H1 (cell line): ENCODE data around the gene ACTR3C. TPM values are rescaled to one million over a fixed set of nuclear protein-coding genes. Genes with fewer than 3 reads are reported as not detected.

ENCODE experiments used
- CTCF ChIA-PET: fragments of 300-600 bp; sonication (Branson Sonifier 250); formaldehyde crosslinking; loops from one replicate; lab custom pipeline; 2021; ENCODE audit not compliant: partially characterized antibody; lab: Charles Lee
- POLR2A ChIA-PET: fragments of 300-600 bp; sonication (Branson Sonifier 250); formaldehyde crosslinking; loops from one replicate; lab custom pipeline; 2021; ENCODE audit warnings: inconsistent platforms; ENCODE audit not compliant: partially characterized antibody; lab: Charles Lee
- DNase-seq, 2 experiments: peaks; one replicate each; pipeline versions ENCODE4 v3.0.0 to v3.0.0-alpha.2; 2010 to 2022; ENCODE audit warnings: low spot score in 2 of 2, low read depth in 1 of 2, mixed read lengths in 1 of 2
- FAIRE-seq: peaks from 2 replicates; lab custom pipeline; 2011; peaks lifted over from hg19 to GRCh38; lab: Jason Lieb, UNC
- H2AFZ ChIP-seq: 2 replicates; pipeline ENCODE4 v1.8.1; 2012; ENCODE audit warnings: low read length, inconsistent platforms
- H2AK5ac ChIP-seq: 2 replicates; pipeline ENCODE4 v1.6.1; 2013; ENCODE audit warnings: low read depth, low read length
- H2BK120ac ChIP-seq: replicated peaks from 2 replicates; pipeline ENCODE3; 2013; ENCODE audit warnings: low read depth, low read length, inconsistent platforms
- H2BK12ac ChIP-seq: 2 replicates; pipeline ENCODE4 v1.6.1; 2013; ENCODE audit warnings: low read depth, low read length
- H2BK15ac ChIP-seq: 2 replicates; pipeline ENCODE4 v1.6.1; 2013; ENCODE audit warnings: low read length
- H2BK20ac ChIP-seq: 2 replicates; pipeline ENCODE4 v1.6.1; 2013; ENCODE audit warnings: low read length
- H2BK5ac ChIP-seq: 2 replicates; pipeline ENCODE4 v1.6.1; 2013; ENCODE audit warnings: low read depth, low read length
- H3K14ac ChIP-seq: 2 replicates; pipeline ENCODE4 v1.6.1; 2013; ENCODE audit warnings: inconsistent platforms; ENCODE audit not compliant: insufficient read length
- H3K18ac ChIP-seq: 2 replicates; pipeline ENCODE4 v1.6.1; 2013; ENCODE audit warnings: low read length; ENCODE audit errors: extremely low read depth
- H3K23ac ChIP-seq: 2 replicates; pipeline ENCODE4 v1.6.1; 2013; ENCODE audit warnings: inconsistent platforms; ENCODE audit not compliant: insufficient read length
- H3K23me2 ChIP-seq: 2 replicates; pipeline ENCODE4 v1.6.1; 2013; ENCODE audit warnings: low read depth, low read length
- H3K27ac ChIP-seq: 2 replicates; pipeline ENCODE4 v1.6.1; 2011; ENCODE audit warnings: low read depth, low read length, inconsistent platforms
- H3K27me3 ChIP-seq, 4 experiments: replicated peaks in 1 of 4; 1 replicate in 1 of 4; 2 replicates in 3 of 4; pipeline versions ENCODE4 v1.6.1 to v1.8.1; 2011 to 2013; ENCODE audit warnings: low read length in 3 of 4, mild to moderate bottlenecking in 3 of 4, inconsistent platforms in 2 of 4, mixed read lengths in 2 of 4, moderate library complexity in 1 of 4; ENCODE audit not compliant: control insufficient read depth in 3 of 4, insufficient read depth in 3 of 4; ENCODE audit errors: extremely low read depth in 1 of 4
- H3K36me3 ChIP-seq, 4 experiments: 2 replicates each; pipeline versions ENCODE4 v1.6.1 to v1.8.1; 2011 to 2013; ENCODE audit warnings: mild to moderate bottlenecking in 4 of 4, low read length in 3 of 4, moderate library complexity in 2 of 4, control low read depth in 1 of 4, inconsistent platforms in 1 of 4; ENCODE audit not compliant: insufficient read depth in 4 of 4, control insufficient read depth in 2 of 4
- H3K4ac ChIP-seq: replicated peaks from 2 replicates; pipeline ENCODE3; 2013; ENCODE audit warnings: low read length, low read depth, mixed read lengths, inconsistent platforms; ENCODE audit not compliant: insufficient read length
- H3K4me1 ChIP-seq, 4 experiments: replicated peaks in 1 of 4; 1 replicate in 1 of 4; 2 replicates in 3 of 4; pipeline versions ENCODE4 v1.6.1 to v1.8.1; 2011 to 2013; ENCODE audit warnings: low read length in 3 of 4, inconsistent platforms in 2 of 4, mixed read lengths in 1 of 4; ENCODE audit not compliant: insufficient read depth in 4 of 4, control insufficient read depth in 3 of 4
- H3K4me2 ChIP-seq, 2 experiments: 2 replicates each; pipeline versions ENCODE4 v1.6.1 to v1.8.1; 2011 to 2013; ENCODE audit warnings: low read depth in 2 of 2, low read length in 2 of 2, control low read depth in 1 of 2, inconsistent platforms in 1 of 2, mild to moderate bottlenecking in 1 of 2; ENCODE audit not compliant: insufficient read depth in 1 of 2
- H3K4me3 ChIP-seq, 4 experiments: fragments of 200-600, 300-600 bp in 1 of 4; sonication (generic), shearing (Covaris generic), sonication (Bioruptor Twin) in 1 of 4; 2 replicates each; pipeline versions ENCODE4 v1.5.1 to v1.8.1; 2011 to 2016; ENCODE audit warnings: low read length in 4 of 4, low read depth in 3 of 4, control low read depth in 2 of 4, inconsistent platforms in 2 of 4, mild to moderate bottlenecking in 2 of 4, mixed read lengths in 1 of 4, moderate library complexity in 1 of 4; ENCODE audit not compliant: insufficient read depth in 2 of 4; ENCODE audit errors: extremely low read depth in 1 of 4
- H3K56ac ChIP-seq: replicated peaks from 2 replicates; pipeline ENCODE3; 2013; ENCODE audit warnings: low read depth, mild to moderate bottlenecking, mixed read lengths, low read length, inconsistent platforms; ENCODE audit not compliant: insufficient read length
- H3K79me1 ChIP-seq: 2 replicates; pipeline ENCODE4 v1.6.1; 2013; ENCODE audit warnings: low read depth, low read length, control low read depth
- H3K79me2 ChIP-seq, 2 experiments: 2 replicates each; pipeline versions ENCODE4 v1.6.1 to v1.8.1; 2012 to 2013; ENCODE audit warnings: low read length in 2 of 2, mild to moderate bottlenecking in 2 of 2, inconsistent platforms in 1 of 2; ENCODE audit not compliant: insufficient read depth in 2 of 2, control insufficient read depth in 1 of 2
- H3K9ac ChIP-seq, 4 experiments: replicated peaks in 1 of 4; 1 replicate in 1 of 4; 2 replicates in 3 of 4; pipeline versions ENCODE4 v1.6.1 to v1.8.1; 2011 to 2013; ENCODE audit warnings: low read depth in 3 of 4, low read length in 3 of 4, control low read depth in 2 of 4, mild to moderate bottlenecking in 2 of 4, moderate library complexity in 2 of 4, inconsistent platforms in 1 of 4; ENCODE audit errors: extremely low read depth in 1 of 4
- H3K9me3 ChIP-seq, 2 experiments: 2 replicates each; pipeline versions ENCODE4 v1.6.1 to v1.8.1; 2012 to 2013; ENCODE audit warnings: mild to moderate bottlenecking in 2 of 2, moderate library complexity in 2 of 2, control low read depth in 1 of 2, inconsistent platforms in 1 of 2, low read depth in 1 of 2, low read length in 1 of 2, mixed read lengths in 1 of 2; ENCODE audit not compliant: insufficient read depth in 2 of 2
- H4K20me1 ChIP-seq, 2 experiments: replicated peaks in 1 of 2; 2 replicates each; pipeline versions ENCODE3 to v1.8.1; 2011 to 2013; ENCODE audit warnings: inconsistent platforms in 2 of 2, low read length in 2 of 2, mild to moderate bottlenecking in 1 of 2; ENCODE audit not compliant: insufficient read depth in 2 of 2, control insufficient read depth in 1 of 2
- H4K5ac ChIP-seq: 2 replicates; pipeline ENCODE4 v1.6.1; 2013; ENCODE audit warnings: low read length, low read depth, mixed read lengths, inconsistent platforms; ENCODE audit not compliant: insufficient read length
- H4K8ac ChIP-seq: 2 replicates; pipeline ENCODE4 v1.8.0; 2013; ENCODE audit warnings: mild to moderate bottlenecking, moderate library complexity, low read length, inconsistent platforms; ENCODE audit not compliant: insufficient read depth; ENCODE audit errors: extremely low read depth
- H4K91ac ChIP-seq: replicated peaks from 2 replicates; pipeline ENCODE3; 2013; ENCODE audit warnings: low read length, mixed read lengths, inconsistent platforms; ENCODE audit not compliant: insufficient read length
- BCL11A ChIP-seq, 2 experiments: IDR thresholded peaks; one replicate each; pipeline ENCODE4 v1.6.1; 2011; ENCODE audit warnings: low read depth in 2 of 2, low read length in 2 of 2, mild to moderate bottlenecking in 2 of 2
- BRCA1 ChIP-seq: IDR thresholded peaks from 2 replicates; pipeline ENCODE4 v1.6.1; 2012; ENCODE audit warnings: low read depth, low read length, improper control_type of control experiment
- CREB1 ChIP-seq: IDR thresholded peaks from 2 replicates; pipeline ENCODE4 v1.6.1; 2012; ENCODE audit warnings: inconsistent platforms
- KDM4A ChIP-seq: IDR thresholded peaks from one replicate; pipeline ENCODE4 v1.7.1; 2012; ENCODE audit warnings: low read depth, mild to moderate bottlenecking, moderate library complexity, low read length, inconsistent platforms; ENCODE audit not compliant: severe bottlenecking
- NANOG ChIP-seq: IDR thresholded peaks from 2 replicates; pipeline ENCODE4 v1.6.1; 2011; ENCODE audit warnings: low read length, low read depth, mild to moderate bottlenecking, inconsistent platforms; ENCODE audit not compliant: insufficient read depth, poor library complexity, severe bottlenecking
- TAF7 ChIP-seq: optimal IDR thresholded peaks from 2 replicates; pipeline ENCODE3; 2011; ENCODE audit warnings: low read depth, mild to moderate bottlenecking, inconsistent platforms, low read length, moderate library complexity, borderline replicate concordance
- TBP ChIP-seq: IDR thresholded peaks from 2 replicates; pipeline ENCODE4 v1.6.1; 2011; ENCODE audit warnings: low read depth, low read length, improper control_type of control experiment
- WGBS, 2 experiments: shearing (Covaris generic) in 1 of 2; methylation state at CpG; one replicate each; pipeline versions ENCODE4 v1.1.6 to v1.1.7; 2013 to 2015; ENCODE audit warnings: low lambda C conversion rate in 2 of 2, mixed read lengths in 2 of 2, inconsistent platforms in 1 of 2, low coverage in 1 of 2, missing lambda C conversion rate in 1 of 2; ENCODE audit not compliant: insufficient replicate concordance in 2 of 2, insufficient coverage in 1 of 2, insufficient read length in 1 of 2; ENCODE audit errors: extremely low coverage in 1 of 2, missing lambda C conversion rate in 1 of 2; 5-methylcytosine and 5-hydroxymethylcytosine counted together
- polyA plus RNA-seq, 7 experiments: library from polyadenylated mRNA; depleted of rRNA in 3 of 7; stranded (reverse) in 5 of 7; unstranded in 2 of 7; fragments of >200 nt in 5 of 7; fragments of 200-250 nt in 2 of 7; gene quantifications; 1 replicate in 5 of 7; 2 replicates in 1 of 7; 4 replicates in 1 of 7; pipeline versions ENCODE4 v1.2.1 to v1.2.3, GENCODE V29; 2011 to 2013; ENCODE audit warnings: missing spikeins in 2 of 7, mixed read lengths in 2 of 7
- total RNA-seq: library from RNA; stranded (reverse); fragmentation: NEBNext Ultra II Directional; extraction: Animal tissue kit (Norgen Biotek cat#: 25700); gene quantifications from 2 replicates; pipeline ENCODE4 v1.2.1, GENCODE V29; 2021
- TF ChIP-seq, protein P1 (sequence below): IDR thresholded peaks from 2 replicates; pipeline ENCODE4 v1.6.1; 2011; ENCODE audit warnings: low read length, improper control_type of control experiment

Gene ACTR3C
- total and polyA plus RNA-seq, 2 of the 8 experiments (the other 6 are each of a cell fraction or from before 2014, with no cell fraction given), result 1.5 TPM; not detected in 1

DNA sequence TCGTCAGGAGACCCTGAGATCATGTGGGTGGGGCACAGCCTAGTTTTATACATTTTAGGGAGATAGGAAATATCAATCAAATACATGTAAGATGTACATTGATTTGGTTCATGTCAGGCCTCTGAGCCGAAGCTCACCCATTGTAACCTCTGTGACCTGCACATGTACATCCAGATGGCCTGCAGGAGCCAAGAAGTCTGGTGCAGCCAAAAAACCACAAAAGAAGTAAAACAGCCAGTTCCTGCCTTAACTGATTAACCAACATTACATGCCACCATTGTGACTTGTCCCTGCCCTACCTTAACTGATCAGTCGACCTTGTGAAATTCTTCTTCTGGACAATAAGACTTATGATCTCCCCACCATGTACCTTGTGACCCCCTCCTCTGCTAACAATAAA is 16.2 kb downstream of the ACTR3C start:
- Histone ChIP-seq H2BK120ac (no peak overlapping the region), H3K27me3 (peaks cover 0 to 6% (median 0%) of the 10 kb centered on the region in 4 experiments; a peak in 2 of 7 replicates), H3K23ac (no peak overlapping the region), H3K18ac (no peak overlapping the region), H3K4me1 (peaks cover 0 to 6% (median 2%) of the 10 kb centered on the region in 4 experiments; a peak in 3 of 7 replicates), H3K9me3 (0 out of 4 replicates have a peak, but pooled peaks cover 0 to 4% of the 10 kb centered on the region in 2 experiments), H4K5ac (no peak overlapping the region), H2AFZ (no peak overlapping the region), H4K20me1 (no peaks in the 10 kb centered on the region), H3K4ac (no peak overlapping the region), H2BK12ac (no peak overlapping the region), H3K14ac (no peak overlapping the region), H3K23me2 (no peaks in the 10 kb centered on the region), H3K27ac (no peak overlapping the region), H3K79me2 (no peaks in the 10 kb centered on the region), H2BK15ac (no peak overlapping the region), H4K91ac (no peak overlapping the region), H3K56ac (no peak overlapping the region)
- DNase-seq, result no peak
- 90% methylated on average over 3 of the region's 3 CpGs; no CpG with 5 or more reads in 1 of the 2 experiments for WGBS, 2 experiments
- CTCF ChIA-PET, result interaction anchor here (1.0 to 1.3 kb wide), 2 partner anchors 46 to 142 kb away, joined by 3 to 4 read pairs; no protein-coding TSS in a partner anchor
- POLR2A ChIA-PET, result no interaction called here
- TF ChIP-seq, protein P1, sequence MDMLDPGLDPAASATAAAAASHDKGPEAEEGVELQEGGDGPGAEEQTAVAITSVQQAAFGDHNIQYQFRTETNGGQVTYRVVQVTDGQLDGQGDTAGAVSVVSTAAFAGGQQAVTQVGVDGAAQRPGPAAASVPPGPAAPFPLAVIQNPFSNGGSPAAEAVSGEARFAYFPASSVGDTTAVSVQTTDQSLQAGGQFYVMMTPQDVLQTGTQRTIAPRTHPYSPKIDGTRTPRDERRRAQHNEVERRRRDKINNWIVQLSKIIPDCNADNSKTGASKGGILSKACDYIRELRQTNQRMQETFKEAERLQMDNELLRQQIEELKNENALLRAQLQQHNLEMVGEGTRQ, result no peak
- TF ChIP-seq KDM4A (no peak), TAF7 (no peak), BCL11A (IDR thresholded peaks at IDR 0.05; ENCODE audit: low read depth in 2 of 2, low read length in 2 of 2) (no peak), CREB1 (no peak), NANOG (no peak), TBP (no peak), BRCA1 (no peak)
- TF ChIP-seq, all 59 proteins: peak for 0
- H3K9ac ChIP-seq, result no peak overlapping the region
- no peaks in the 10 kb centered on the region for H3K36me3 ChIP-seq
- no peak overlapping the region for H2AK5ac ChIP-seq
- no peak overlapping the region for H2BK20ac ChIP-seq
- no peak for FAIRE-seq
- no peak overlapping the region for H2BK5ac ChIP-seq
- H3K4me3 ChIP-seq, result no peak overlapping the region
- H3K4me2 ChIP-seq, result no peak overlapping the region
- no peaks in the 10 kb centered on the region for H3K79me1 ChIP-seq
- H4K8ac ChIP-seq, result no peak overlapping the region
